GM11168 (cell line): ENCODE measurements around the gene ARMC12.
"Not testable (repeated sequence)": the region's sequence is repeated elsewhere in the genome, so short reads cannot be mapped to it uniquely, and the experiment has no call there.

Experiments used
- in situ Hi-C: fragments of 300-500 bp; cut with MboI; formaldehyde crosslinking; loops from one replicate; pipeline ENCODE4 v1.12.0; 2022; ENCODE audit warnings: low sequenced_read_pairs; ENCODE audit not compliant: unreplicated experiment

The ARMC12 gene

GRCh38 chr6:35733633-35734032 lies 3.2 kb upstream of the ARMC12 start:
- in situ Hi-C loops = no loop called here

- in situ Hi-C loops = not testable (repeated sequence)
Observed at GRCh38 chr6:35734319-35734718, 2.5 kb upstream of the ARMC12 start.

DNA sequence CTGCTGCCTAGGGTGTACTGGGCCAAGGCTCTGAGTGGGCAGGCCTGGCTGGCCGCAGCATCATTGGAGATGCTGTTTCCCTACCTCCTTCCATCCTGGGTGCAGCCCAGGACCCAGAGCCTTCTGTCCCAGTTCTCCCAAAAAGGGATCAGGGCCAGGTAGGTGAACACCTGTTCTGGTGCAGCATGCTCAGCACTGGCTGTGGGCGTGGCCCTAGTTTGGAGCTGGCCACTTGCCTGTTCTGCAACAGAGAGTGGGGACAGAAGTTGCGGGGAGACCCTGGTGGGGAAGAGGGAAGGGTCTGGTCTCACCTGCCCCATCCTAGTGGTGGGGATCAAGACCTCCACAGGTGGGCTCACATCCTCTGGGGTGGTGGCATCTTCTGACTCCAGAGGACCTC lies 1.4 kb upstream of the ARMC12 start:
- in situ Hi-C loops = loop anchor here (5.0 kb wide), 1 partner anchor 153 kb away; no protein-coding TSS in a partner anchor

DNA sequence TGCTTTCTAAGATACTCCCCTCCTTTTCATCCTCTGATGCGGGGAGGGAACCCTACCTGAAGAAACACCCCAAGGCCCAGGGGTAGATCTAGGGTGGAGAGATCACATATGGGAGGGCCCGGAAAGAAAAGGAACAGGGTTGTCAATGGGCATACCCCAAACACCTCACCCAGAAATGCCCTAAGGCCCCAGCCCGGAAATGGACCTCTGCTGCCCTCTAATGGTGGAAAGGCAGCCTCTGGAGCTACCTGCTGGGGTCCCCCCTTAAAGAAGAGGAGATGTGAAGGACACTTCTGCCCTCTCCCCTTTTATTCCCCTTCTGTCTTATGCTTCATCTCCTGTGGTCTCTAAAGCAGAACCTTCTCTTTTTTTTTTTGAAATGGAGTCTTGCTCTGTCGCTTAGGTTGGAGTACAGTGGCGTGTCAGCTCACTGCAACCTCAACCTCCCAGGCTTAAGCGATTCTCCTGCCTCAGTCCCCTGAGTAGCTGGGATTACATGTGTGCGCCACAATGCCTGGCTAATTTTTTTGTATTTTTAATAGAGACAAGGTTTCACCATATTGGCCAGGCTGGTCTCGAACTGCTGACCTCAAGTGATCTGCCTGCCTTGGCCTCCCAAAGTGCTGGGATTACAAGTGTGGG lies 458 bp upstream of the ARMC12 start:
- in situ Hi-C loops = loop anchor here (5.0 kb wide), 1 partner anchor 154 kb away; no protein-coding TSS in a partner anchor

DNA sequence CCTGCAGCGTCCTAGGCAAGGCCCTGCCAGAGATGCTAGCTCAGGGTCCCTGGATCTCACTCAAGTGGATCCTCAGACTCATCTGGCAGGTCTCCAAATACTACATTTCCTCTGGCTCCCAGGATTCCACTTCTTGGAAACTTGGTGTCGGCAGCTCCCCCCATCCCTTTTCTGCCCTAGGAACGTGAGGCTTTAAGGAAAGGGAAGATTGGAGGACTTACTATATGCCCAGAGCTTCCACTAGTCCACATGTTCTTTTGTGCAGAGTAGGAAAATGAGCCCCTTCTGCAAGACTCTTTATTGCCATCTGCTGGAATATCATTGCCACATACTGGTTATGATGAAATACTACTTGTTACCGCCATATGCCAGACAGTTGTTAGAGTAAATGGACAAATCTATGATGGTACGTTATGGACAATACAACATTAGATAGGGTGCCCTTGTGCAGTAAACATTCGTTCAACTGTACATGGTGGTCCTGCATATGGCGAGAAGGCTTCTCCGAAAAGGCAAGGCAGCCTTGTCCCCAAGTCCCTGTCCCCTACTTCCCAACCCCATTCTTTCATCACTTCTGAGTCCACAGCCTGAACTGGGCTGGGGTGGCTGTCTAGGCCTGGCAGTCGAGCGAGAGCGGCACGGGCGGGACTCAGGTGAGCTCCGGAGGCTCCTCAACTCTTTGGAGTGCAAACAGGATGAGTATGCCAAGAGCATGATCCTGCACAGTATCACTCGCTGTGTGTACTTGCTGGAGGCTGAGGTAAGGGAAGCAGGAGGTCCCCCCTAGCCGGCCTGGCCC lies 780 bp downstream of the ARMC12 start:
- in situ Hi-C loops = loop anchor here (5.0 kb wide), 1 partner anchor 155 kb away; no protein-coding TSS in a partner anchor

DNA sequence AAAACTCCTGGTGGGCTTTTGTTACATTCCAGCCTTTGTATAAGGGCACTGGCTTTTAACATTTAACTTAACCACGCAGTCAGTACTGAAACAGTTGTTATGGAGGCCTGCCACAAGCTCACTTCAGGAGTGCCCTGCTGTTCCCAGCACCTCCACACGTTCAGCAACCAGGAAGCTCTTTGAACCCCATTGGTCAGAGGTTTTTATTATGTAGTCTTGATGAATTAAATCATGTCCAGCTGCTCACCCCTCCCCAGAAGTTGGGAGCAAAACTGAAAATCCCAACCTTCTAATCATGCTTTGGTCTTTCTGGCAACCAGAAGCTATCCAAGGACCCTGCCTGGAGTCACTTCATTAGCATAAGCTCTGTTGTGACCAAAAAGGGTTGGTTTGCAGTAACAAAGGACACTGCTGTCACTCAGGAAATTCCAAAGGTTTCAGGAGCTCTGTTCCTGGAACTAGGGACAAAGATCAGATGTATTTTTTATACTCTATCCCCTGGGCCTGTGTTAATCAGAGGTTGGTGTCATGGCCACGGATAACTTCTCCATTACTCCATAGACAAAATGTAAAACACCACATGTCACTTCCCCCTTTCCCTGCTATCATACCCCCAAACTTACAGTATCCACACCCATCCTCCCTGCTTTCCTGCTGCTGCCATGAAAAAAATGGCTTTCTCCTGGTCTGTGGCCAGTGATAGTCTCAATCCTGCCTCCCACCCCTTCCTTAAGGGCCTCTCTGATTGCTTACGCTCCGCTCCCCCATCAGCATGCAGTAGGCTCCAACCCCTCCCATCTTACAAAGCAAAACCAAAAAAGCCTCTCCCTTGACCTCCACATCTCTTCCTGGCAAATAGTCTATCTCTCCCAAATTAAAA lies 3.1 kb downstream of the ARMC12 start:
- in situ Hi-C loops = loop anchor here (5.0 kb wide), 1 partner anchor 158 kb away; no protein-coding TSS in a partner anchor

- in situ Hi-C loops = no loop called here
Observed at GRCh38 chr6:35742842-35743241, 6.0 kb downstream of the ARMC12 start.

DNA sequence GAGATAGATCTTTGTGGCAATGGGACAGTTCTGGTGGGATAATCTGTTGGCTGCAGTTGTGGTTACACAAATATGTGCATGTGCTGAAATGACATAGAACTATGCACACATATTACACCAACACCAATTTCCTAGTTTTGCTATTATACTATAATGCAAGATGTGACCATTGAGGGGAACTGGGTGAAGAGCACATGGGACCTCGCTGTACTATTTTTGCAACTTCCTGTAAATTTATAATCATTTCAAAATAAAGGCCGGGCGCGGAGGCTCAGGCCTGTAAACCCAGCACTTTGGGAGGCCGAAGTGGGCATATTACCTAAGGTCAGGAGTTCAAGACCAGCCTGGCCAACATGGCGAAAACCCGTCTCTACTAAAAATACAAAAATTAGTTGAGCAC lies 8.7 kb downstream of the ARMC12 start:
- in situ Hi-C loops = no loop called here

- in situ Hi-C loops = no loop called here
Observed at GRCh38 chr6:35746516-35746915, 9.7 kb downstream of the ARMC12 start.

DNA sequence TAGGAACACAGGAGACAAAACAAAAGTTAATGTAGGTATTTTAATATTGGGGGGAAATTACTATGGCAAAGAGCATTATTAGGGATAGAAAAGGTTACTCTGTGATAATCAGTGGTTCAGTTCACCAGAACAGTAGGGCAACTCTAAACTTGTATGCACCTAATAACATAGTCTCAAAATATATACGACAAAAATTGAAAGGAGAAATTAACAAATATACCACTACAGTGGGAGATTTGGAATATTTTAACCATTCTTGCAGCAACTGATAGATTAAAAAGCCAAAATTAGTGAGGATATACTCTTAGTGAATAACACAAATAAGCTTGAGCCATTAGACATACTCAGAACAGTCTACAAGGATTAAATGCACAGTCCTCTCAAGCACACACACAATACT lies 11.0 kb downstream of the ARMC12 start:
- in situ Hi-C loops = no loop called here

DNA sequence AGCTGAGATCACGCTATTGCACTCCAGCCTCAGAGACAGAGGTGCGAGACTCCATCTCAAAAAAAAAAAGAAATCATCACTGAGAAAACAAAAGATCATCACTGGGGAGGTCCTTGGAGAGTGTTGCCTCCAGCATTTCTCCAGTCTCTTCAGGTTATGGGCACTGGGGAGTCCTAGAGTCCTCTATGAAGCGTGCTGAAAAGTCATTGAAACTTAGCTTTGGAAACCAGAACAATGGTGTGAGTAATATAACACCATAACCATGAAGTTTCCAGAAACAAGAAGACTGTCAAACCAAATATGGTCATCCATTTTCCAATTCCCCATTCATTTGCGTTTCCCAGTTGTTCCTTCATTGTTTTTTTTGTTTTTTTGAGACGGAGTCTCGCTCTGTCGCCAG lies 13.7 kb downstream of the ARMC12 start:
- in situ Hi-C loops = no loop called here

GRCh38 chr6:35751594-35751993 lies 14.8 kb downstream of the ARMC12 start:
- in situ Hi-C loops = no loop called here

GRCh38 chr6:35752330-35752729 lies 15.5 kb downstream of the ARMC12 start:
- in situ Hi-C loops = no loop called here

DNA sequence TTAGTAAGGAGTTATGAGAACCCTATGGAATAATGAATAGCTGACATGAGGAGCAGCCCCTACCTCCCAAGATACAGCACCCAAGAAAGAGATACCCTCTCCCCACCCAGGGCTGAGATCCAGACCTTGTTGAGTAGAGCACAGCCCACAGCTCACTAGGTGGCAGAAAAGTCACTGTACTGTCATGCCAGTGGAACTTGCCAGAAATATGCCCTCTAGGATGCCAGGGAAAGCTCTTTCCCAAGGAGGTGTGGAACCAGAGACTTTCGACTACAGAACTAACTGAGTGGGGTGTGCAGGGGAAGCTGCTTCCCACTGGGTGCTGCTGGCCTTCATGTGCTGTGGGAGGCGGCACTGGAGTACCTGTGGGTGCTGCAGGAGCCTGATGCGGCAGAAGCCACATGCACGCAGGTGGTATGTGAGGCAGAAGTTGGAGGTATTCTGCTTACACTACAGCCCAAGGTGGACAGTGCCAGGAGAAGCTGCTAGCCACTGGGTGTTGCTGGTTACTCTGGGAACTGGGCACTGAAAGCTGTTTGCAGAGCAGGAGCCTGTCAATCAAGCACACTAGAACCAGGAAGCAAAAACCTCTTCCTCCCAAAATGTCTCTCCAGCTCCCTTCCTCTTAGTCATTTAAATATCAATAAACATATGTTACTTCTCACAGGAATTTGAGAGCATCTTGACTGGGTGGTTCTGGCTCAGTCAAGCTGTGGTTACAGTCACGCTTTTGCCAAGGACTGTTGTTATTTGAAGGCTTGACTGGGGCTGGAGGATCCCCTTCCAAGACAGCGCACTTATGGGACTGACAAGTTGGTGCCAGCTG lies 17.8 kb downstream of the ARMC12 start:
- in situ Hi-C loops = no loop called here

DNA sequence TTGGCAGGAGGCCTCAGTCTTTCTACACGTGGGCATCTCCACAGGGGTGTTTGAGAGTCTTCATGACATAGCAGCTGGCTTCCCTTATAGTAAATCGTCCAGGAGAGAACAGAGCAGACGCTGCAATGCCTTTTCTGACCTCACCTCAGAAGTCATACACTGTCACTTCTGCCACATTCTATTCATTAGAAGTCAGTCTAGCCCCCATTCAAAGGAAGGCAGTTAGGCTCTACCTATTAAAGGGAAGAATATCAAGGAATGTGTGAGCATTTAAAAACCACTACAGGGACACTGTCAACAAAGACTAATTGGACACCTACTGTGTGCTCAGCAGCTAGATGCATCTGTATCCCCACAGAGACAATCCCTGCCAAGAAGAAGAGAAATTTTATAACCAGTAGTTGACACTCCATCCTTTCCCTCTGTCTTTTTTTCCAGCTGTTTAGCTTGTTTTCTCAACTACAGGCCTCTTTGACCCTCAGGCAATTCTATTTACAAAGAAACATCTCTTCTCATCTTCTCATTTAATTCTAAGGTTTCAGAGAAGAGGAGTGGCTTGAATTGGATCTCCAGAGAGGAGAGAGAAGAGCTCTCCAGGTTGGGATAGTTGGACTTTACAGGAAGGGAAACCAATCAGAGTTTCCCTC lies 18.6 kb downstream of the ARMC12 start:
- in situ Hi-C loops = no loop called here

GRCh38 chr6:35757456-35758123 lies 20.8 kb downstream of the ARMC12 start:
- in situ Hi-C loops = no loop called here

DNA sequence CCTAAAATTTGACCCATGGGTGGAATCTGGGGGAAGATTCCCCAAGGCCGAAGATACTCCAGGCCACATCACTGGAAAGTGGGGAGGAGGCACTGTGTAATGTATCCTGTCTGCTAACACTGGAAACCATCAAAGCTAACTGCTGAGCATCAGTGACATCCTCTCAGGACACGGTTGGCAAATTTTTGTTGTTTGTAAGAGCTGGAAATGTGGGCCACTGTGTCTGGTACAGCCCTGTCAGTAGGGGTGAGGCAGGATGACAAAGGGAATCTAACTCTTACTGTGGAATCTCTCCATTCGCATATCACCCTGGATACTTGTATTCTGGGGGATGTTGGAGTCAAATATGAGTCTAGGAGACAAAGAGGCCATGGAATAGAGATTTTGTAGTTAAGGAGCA lies 22.6 kb downstream of the ARMC12 start:
- in situ Hi-C loops = no loop called here

DNA sequence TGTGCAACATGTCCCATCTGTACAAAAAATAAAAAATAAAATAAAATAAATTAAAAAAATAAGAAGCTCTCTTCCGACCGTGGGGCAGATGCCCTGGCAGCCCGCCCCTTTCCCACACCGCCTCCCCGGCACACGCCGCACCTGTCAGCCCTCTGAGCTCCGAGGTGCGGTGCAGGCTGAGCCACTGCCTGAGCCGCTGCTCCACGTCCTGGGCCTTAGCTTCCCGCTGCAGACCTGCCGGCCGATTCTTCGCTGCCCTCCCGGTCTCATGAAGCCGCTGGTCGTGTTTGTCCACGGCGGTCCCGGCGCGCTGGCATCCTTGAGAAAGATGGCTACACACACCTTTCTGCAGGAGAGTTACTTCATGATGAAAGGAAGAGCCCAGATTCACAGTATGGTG lies 28.9 kb downstream of the ARMC12 start:
- in situ Hi-C loops = no loop called here

- in situ Hi-C loops = no loop called here
Observed at GRCh38 chr6:35769211-35769610, 32.4 kb downstream of the ARMC12 start.
